ENCODE measurements around the gene EEIG1.

Gene EEIG1

DNA sequence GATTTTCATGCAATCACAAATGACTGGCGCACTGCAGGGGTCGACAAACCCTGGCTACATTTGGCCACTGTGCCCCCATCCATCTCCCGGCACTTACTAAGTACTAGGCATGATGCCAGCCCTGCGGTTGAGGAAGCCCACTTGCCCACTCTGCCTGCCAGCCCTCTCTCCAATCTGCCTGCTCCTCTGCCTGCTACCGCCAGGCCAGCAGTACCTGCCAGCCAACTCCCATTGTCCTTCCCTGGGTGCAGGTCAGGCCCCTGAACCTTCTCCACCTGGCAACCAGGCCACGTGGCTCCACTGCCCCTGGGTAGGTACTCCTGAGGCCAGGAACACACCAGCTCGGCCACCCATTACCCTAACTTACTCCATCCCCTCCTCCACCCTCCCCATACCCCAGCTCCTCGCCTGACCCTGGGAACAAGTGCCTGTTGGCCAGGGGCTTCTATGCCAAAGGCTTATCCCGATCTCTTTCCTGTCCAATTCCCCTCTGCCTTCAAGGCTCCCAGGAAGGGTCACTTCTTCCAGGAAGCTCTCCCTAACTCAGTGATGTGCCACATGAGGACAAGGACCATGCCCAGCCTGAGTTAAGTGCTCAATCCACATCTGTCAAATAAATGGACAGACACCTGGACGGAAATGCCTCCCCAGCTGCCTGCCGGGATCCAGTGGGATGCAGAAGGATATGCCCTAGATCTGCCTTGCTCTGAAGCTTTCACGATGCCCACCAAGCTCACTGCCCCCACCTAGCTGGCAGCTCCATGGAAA is 6.6 kb downstream of the EEIG1 start:
- DNase-seq: peak; percentile 37

- DNase-seq: peak; percentile 38
These were observed 7.4 kb downstream of the EEIG1 start for GRCh38 chr9:127973169-127974000.

- peak; percentile 36 for DNase-seq
These were observed 8.4 kb downstream of the EEIG1 start for GRCh38 chr9:127972236-127972871.

DNA sequence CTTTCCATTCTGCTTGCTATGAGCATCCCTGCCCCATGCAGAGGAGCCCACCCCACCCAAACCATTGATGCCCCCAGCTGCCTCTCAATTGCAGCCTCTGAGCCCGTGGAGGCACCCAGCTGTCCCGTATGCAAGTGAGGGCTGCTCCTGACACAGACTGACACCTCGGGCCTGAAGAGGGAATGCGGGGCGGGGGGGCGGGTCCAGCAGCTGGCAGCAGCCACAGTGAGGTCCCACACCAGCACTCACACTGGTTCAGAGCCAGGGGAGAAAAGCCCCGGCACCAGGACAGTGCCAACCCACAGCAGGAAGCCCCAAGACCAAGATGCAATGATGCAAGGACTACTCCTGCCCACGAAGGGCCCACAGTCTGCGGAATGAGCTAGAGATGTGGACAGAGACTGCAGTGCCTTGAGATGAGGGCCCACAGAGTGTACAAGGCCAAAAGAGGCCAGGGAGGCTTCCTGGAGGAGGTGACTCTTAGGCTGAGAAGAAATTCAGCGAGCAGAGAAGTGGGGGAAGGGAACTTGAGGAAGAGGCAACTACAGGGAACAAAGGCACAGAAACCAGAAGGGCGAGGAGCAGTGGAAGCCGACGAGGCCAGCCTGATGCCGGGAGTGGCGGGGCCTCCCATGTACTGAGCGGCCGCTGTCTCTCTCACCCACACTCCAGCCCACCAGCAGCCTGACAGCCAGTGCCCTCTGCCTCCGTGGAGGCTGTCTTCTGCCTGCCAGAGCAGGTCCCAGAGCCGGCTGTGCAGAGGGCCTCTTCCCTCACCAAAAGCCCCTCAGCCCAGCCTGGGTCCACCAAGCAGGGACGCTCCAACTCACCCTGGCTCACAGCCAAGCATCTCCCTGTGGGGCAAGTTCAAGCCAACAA is 9.2 kb downstream of the EEIG1 start:
- DNase-seq: peak; percentile 41

GRCh38 chr9:127970401-127971313 is 10.1 kb downstream of the EEIG1 start:
- peak; percentile 82 for DNase-seq

DNA sequence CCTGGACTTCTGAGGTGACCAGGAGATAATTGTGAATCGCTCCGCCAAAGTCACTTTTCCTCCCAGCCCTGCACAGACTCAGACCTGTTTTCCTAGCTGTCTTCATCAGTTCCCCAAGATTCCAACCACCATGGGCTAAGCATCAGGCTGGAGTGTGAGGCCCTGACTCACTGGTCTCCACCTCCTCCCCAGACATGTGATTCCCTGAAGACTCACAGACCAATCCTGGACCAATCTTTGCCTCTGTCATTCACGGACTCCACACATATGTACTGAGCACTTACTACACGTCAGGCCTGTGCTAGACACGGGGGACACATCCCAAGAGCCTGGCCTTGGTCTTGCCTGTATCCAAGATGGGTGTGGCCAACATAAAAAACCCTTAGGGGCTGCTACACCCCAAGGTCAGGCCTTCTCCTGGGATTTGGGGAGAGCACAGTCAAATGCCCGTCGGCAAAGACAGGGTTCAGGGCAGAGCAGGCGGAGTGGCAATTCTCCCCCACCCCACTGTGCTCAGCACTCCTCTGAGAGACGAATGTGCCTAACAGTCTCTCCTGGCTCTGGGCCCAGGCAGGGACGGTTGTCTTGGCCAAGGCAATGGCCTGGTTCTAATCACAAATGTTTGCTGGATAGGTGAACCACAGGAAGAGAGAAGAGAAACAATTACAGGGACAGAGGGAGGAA is 11.9 kb downstream of the EEIG1 start:
- peak; percentile 22 for DNase-seq

DNA sequence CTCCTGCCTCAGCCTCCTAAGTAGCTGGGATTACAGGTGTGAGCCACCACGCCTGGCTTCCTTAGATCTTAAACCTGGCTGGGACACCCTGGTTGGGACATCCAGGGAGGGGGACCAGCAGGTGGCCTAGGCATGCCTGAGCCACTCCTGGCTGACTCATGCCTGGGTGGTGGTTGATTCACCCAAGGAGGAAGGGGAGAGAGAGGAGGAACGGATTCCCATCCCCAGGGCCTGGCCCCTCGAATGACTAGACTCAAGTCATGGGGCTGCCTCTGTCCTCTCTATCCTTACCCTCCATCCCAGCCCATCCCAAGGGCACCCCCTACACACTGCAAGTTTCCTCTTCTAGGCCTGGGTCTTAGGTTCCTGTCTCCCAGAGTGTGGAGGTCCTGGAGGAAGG is 12.7 kb downstream of the EEIG1 start:
- peak; percentile 72 for DNase-seq

DNA sequence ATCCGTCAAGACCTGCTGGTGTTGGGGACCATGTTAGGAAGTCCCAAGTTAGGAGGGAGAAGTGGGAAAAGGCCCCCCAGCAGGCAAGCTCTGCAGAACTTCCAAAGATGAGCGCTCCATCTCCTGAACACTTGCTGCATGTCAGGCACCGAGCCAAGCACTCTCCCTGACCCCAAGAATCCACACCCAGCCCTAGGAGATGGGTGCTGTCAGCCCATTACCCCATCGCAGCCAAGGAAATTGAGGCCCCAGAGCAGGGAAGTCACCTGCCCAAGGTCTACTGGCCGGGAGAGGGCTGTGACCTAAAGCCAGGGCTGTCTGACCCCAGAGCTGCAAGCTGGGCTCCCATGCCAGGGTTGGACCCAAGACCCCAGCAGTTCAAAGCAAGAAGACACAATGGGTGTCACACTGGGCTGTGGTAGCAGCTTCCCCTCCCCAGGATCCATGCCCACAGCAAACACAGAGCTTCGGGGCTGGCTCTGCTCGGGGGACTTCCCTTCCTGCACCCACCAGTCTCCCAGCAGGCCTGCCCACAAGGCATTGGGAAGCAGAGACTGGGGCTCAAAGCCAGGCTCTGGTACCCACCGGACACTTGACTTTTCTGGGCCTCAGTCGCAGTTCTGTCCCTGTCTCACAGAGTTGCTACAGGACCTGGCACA is 13.5 kb downstream of the EEIG1 start:
- peak; percentile 26 for DNase-seq

GRCh38 chr9:127966416-127967150 is 14.2 kb downstream of the EEIG1 start:
- DNase-seq: peak; percentile 8

DNA sequence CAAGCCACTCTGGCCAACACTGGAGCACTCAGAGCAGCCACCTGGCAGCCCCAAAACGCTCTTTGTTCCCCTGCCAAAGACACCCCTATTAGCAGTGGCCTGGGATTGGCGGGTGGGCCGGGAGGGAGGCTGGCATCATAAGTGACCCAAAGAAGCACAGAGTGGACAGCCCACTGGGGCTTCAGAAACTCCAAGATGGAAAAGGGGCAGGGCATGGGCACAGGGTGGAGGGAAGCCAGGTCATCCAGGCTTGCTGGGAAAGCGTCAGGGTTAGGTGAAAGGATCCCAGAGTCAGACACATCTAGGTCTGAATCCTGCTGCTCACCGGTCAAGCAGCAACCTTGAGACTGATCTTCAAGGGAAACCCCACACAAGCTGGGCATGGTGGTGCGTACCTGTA is 14.8 kb downstream of the EEIG1 start:
- peak; percentile 13 for DNase-seq

DNA sequence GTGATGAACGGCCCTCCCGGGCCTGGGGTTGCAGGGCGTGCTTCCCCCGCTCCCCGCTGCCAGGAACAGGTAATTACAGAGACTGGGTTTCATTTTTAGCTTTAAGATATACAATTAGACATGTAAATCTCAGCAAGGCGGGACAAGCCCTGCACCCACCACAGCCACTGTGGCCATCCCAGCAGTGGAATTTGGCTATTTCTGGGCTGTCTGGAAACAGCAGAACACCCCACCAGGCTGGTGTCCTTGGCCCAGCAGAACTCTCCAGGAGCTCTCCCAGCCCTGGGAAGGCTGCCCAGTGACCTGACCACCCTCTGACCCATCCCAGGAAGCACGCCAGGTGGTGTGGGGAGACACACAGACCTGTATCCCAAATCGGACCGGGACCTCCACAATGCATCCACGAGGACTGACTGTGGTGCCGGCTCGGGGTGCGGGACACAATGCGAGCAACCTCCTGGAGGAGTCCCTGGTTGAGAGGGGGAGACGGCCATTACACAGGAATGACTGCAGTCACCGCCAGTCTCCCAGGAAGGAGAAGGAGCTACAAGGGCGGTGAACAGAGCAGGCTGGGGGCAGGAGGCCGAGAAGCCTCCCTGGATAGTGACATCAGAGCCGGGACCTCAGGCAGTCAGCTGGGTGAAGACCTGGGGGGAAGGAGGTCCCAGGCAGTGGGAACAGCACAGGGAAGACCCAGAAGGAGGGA is 17.3 kb downstream of the EEIG1 start:
- peak; percentile 43 for DNase-seq

GRCh38 chr9:127963041-127963358 is 17.8 kb downstream of the EEIG1 start:
- no peak for DNase-seq

DNA sequence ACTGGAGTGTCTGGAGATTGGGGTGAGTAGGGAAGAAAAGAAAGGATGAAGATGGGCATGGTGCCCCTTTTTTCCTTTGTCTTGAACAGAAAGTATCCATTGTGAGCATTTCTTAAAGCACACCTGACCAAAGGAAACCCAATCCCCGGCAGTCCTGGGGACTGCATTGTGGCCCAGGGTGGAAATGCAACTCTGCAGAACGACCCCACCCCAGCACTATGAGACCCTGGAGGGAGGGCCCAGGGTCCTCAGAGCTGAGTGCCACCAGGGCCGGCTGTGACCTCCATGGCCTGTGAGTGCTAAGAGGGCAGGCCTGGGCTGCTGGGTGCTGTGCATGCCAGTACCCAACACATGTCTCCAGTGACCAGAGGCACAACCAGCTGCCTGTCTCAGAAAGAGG is 18.5 kb downstream of the EEIG1 start:
- DNase-seq: no peak

DNA sequence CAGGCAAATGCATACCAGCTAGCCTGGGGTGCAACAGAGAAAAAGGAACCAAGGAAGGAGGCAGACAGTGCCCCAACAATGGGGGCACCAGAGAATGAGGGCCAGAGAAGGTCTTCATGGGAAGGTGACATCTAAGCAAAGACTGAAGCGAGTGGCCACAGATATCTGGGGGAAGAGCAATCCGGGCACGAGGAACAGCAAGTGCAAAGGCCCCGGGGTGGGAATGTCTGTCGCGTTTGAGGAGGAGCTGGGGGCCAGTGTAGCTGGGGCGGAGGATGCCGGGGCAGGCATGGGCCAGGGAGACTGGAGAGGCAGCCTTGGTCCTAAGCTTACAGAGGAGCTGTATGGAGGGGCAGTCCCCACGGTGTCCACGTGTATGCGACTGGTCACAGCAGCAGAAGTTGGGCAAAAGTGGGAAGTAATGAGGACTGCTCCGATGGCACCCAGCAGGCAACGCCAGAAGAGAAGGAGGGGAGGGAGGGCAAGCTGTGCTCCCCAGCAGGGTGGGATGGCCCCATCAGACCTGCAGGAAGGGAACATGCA is 19.1 kb downstream of the EEIG1 start:
- DNase-seq: no peak

DNA sequence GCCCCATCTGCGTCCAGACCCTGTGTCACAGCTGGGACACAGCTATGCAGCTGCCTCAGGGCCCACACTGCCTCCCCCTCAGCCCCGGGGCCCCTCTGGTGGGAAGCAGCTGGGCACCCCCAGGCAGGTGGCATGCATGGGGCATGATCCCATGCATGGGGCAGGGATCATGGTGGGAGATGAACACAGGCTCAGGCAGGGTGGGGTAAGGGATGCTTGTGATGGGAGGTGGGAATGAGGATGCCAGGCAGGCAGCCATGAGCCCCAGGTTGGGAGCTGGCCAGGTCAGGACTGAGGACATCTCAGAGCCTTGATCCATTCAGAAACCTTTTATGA is 19.7 kb downstream of the EEIG1 start:
- DNase-seq: no peak

DNA sequence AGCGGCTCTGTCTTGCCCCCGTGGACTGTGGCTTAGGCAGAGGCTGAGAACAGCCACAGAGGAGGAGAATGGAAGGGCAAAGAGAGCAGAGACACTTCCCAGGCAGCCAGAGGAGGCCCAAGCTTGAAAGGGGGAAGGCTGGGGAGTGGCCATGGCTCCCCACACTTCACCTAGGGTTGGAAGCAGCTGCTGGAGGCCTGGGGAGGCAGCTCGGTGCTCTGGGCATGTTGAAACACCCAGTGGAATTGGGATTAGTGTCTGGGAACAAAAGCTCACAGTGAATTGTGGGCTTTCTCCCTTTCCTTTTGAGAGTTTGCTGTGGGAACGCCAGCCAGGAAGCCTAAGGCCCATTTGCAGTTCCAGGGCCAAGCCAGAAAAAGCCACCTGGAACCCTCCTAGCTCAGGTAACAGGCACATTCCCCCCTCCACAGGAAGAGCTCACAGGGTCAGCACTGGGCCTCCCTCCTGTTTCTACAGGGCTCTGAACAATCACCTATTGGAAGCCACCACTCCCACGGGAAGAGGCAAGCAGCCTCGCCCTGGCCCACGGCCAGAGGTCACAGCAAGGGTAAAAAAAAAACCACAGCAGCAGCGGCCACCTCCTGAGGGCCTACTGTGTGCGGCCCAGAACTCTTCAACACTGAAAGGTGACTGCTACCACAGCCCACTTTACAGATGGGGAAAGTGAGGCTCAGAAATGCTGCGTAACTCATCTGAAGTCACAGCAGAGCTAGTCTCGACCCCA is 20.2 kb downstream of the EEIG1 start:
- no peak for DNase-seq

GRCh38 chr9:127959841-127960409 is 20.9 kb downstream of the EEIG1 start:
- no peak for DNase-seq

- no peak for DNase-seq
These were observed 21.4 kb downstream of the EEIG1 start for GRCh38 chr9:127959398-127959797.
